H9 (cell line): Measurements from ENCODE around the gene MAPK14. TPM values are rescaled to one million over a fixed set of nuclear protein-coding genes. Genes with fewer than 3 reads are reported as not detected.

ENCODE experiments used
- DNase-seq: peaks from one replicate; pipeline ENCODE4 v3.0.0-alpha.2; 2017
- H2AFZ ChIP-seq: one replicate; pipeline ENCODE4 v1.6.1; 2013; ENCODE audit warnings: mild to moderate bottlenecking, low read length, control low read depth, moderate library complexity
- H2AK5ac ChIP-seq: 2 replicates; pipeline ENCODE4 v1.6.1; 2013; ENCODE audit warnings: low read length, control low read depth, mixed read lengths; ENCODE audit not compliant: insufficient read length
- H2BK120ac ChIP-seq: one replicate; pipeline ENCODE4 v1.6.1; 2013; ENCODE audit warnings: low read depth, mild to moderate bottlenecking, low read length, control low read depth, inconsistent platforms; ENCODE audit not compliant: poor library complexity, severe bottlenecking
- H2BK12ac ChIP-seq: 2 replicates; pipeline ENCODE4 v1.6.1; 2013; ENCODE audit warnings: low read length, control low read depth, mixed read lengths, low read depth; ENCODE audit not compliant: insufficient read length
- H2BK15ac ChIP-seq: 2 replicates; pipeline ENCODE4 v1.6.1; 2013; ENCODE audit warnings: low read depth, low read length, control low read depth
- H2BK20ac ChIP-seq: one replicate; pipeline ENCODE4 v1.6.1; 2013; ENCODE audit warnings: low read depth, mild to moderate bottlenecking, low read length, control low read depth, inconsistent platforms; ENCODE audit not compliant: poor library complexity, severe bottlenecking
- H2BK5ac ChIP-seq: 2 replicates; pipeline ENCODE4 v1.6.1; 2013; ENCODE audit warnings: low read length, control low read depth, mixed read lengths; ENCODE audit not compliant: insufficient read length
- H3K14ac ChIP-seq: 2 replicates; pipeline ENCODE4 v1.6.1; 2013; ENCODE audit warnings: low read length, control low read depth; ENCODE audit not compliant: insufficient read depth
- H3K18ac ChIP-seq: 2 replicates; pipeline ENCODE4 v1.6.1; 2013; ENCODE audit warnings: low read depth, mild to moderate bottlenecking, mixed read lengths, low read length, control low read depth; ENCODE audit not compliant: insufficient read length
- H3K23ac ChIP-seq: 2 replicates; pipeline ENCODE4 v1.6.1; 2013; ENCODE audit warnings: low read length, control low read depth, mixed read lengths, low read depth; ENCODE audit not compliant: insufficient read length
- H3K23me2 ChIP-seq: 2 replicates; pipeline ENCODE4 v1.6.1; 2013; ENCODE audit warnings: low read depth, mild to moderate bottlenecking, mixed read lengths, low read length, control low read depth; ENCODE audit not compliant: insufficient read length, poor library complexity, severe bottlenecking
- H3K27ac ChIP-seq: 2 replicates; pipeline ENCODE4 v1.5.1; 2013; ENCODE audit warnings: low read length, control low read depth, mixed read lengths, low read depth; ENCODE audit not compliant: insufficient read length
- H3K27me3 ChIP-seq: 2 replicates; pipeline ENCODE4 v1.6.1; 2013; ENCODE audit warnings: low read length, control low read depth, inconsistent platforms; ENCODE audit not compliant: insufficient read depth
- H3K4ac ChIP-seq: 2 replicates; pipeline ENCODE4 v1.6.1; 2013; ENCODE audit warnings: low read depth, mild to moderate bottlenecking, control low read depth, inconsistent platforms, low read length, moderate library complexity
- H3K4me1 ChIP-seq: 2 replicates; pipeline ENCODE4 v1.6.1; 2013; ENCODE audit warnings: low read length, control low read depth, inconsistent platforms; ENCODE audit not compliant: insufficient read depth
- H3K4me2 ChIP-seq: 2 replicates; pipeline ENCODE4 v1.6.1; 2013; ENCODE audit warnings: low read length, control low read depth, mixed read lengths; ENCODE audit not compliant: insufficient read length, insufficient read depth
- H3K56ac ChIP-seq: 2 replicates; pipeline ENCODE4 v1.6.1; 2013; ENCODE audit warnings: low read depth, mild to moderate bottlenecking, mixed read lengths, low read length, control low read depth; ENCODE audit not compliant: insufficient read length
- H3K79me1 ChIP-seq: 2 replicates; pipeline ENCODE4 v1.6.1; 2013; ENCODE audit warnings: low read depth, mild to moderate bottlenecking, moderate library complexity, low read length, control low read depth, inconsistent platforms; ENCODE audit not compliant: insufficient read depth, poor library complexity, severe bottlenecking
- H3K79me2 ChIP-seq: 2 replicates; pipeline ENCODE4 v1.6.1; 2013; ENCODE audit warnings: low read length, control low read depth, inconsistent platforms; ENCODE audit not compliant: insufficient read depth
- H3K9ac ChIP-seq: 2 replicates; pipeline ENCODE4 v1.6.1; 2013; ENCODE audit warnings: low read length, control low read depth, mixed read lengths; ENCODE audit not compliant: insufficient read length; ENCODE audit errors: extremely low read depth
- H3K9me3 ChIP-seq: one replicate; pipeline ENCODE4 v1.6.1; 2013; ENCODE audit warnings: low read depth, low read length, inconsistent platforms; ENCODE audit not compliant: control insufficient read depth
- H3T11ph ChIP-seq: one replicate; pipeline ENCODE4 v1.6.1; 2013; ENCODE audit warnings: mild to moderate bottlenecking, low read length, control low read depth, inconsistent platforms
- H4K20me1 ChIP-seq: one replicate; pipeline ENCODE4 v1.6.1; 2013; ENCODE audit not compliant: control insufficient read depth, insufficient read length, insufficient read depth
- H4K5ac ChIP-seq: 2 replicates; pipeline ENCODE4 v1.6.1; 2013; ENCODE audit warnings: low read depth, mild to moderate bottlenecking, mixed read lengths, low read length, control low read depth; ENCODE audit not compliant: insufficient read length
- H4K8ac ChIP-seq: replicated peaks from 2 replicates; pipeline ENCODE4 v1.6.1; 2013; ENCODE audit warnings: low read length, control low read depth, mixed read lengths, low read depth; ENCODE audit not compliant: insufficient read length
- H4K91ac ChIP-seq: 2 replicates; pipeline ENCODE4 v1.6.1; 2013; ENCODE audit warnings: low read depth, mild to moderate bottlenecking, moderate library complexity, mixed read lengths, low read length, control low read depth; ENCODE audit not compliant: insufficient read length
- H3K27ac Mint-ChIP-seq, 3 experiments: 2 replicates in 2 of 3; 3 replicates in 1 of 3; pipeline ENCODE4 v1.8.0; 2020 to 2021; ENCODE audit warnings: mixed read lengths in 3 of 3, mild to moderate bottlenecking in 1 of 3, moderate library complexity in 1 of 3
- H3K27me3 Mint-ChIP-seq: 2 replicates; pipeline ENCODE4 v1.8.0; 2021; ENCODE audit warnings: low read depth, mild to moderate bottlenecking, moderate library complexity, mixed read lengths
- H3K36me3 Mint-ChIP-seq, 3 experiments: 2 replicates in 2 of 3; 3 replicates in 1 of 3; pipeline ENCODE4 v1.8.0; 2020 to 2021; ENCODE audit warnings: low read depth in 3 of 3, mixed read lengths in 3 of 3; ENCODE audit not compliant: insufficient read depth in 1 of 3
- H3K4me1 Mint-ChIP-seq, 2 experiments: 2 replicates each; pipeline ENCODE4 v1.8.0; 2020; ENCODE audit warnings: mixed read lengths in 2 of 2
- H3K4me3 Mint-ChIP-seq, 2 experiments: 2 replicates in 1 of 2; 3 replicates in 1 of 2; pipeline ENCODE4 v1.8.0; 2020 to 2021; ENCODE audit warnings: mild to moderate bottlenecking in 2 of 2, mixed read lengths in 2 of 2, moderate library complexity in 1 of 2
- H3K9me3 Mint-ChIP-seq, 2 experiments: 2 replicates in 1 of 2; 3 replicates in 1 of 2; pipeline ENCODE4 v1.8.0; 2020; ENCODE audit warnings: mild to moderate bottlenecking in 2 of 2, mixed read lengths in 2 of 2, moderate library complexity in 1 of 2
- WGBS: extraction: QIAGEN DNeasy Blood & Tissue Kit; methylation state at CpG from one replicate; pipeline ENCODE4 v1.1.7; 2013; ENCODE audit warnings: missing lambda C conversion rate, low lambda C conversion rate, mixed read lengths; ENCODE audit not compliant: insufficient read length; ENCODE audit errors: extremely low coverage; 5-methylcytosine and 5-hydroxymethylcytosine counted together
- total RNA-seq: library from RNA; stranded (reverse); gene quantifications from 2 replicates; pipeline ENCODE4 v1.2.1, GENCODE V29; 2021
- TF ChIP-seq, protein P1 (sequence below): fragments of 200-600 bp; sonication (generic); conservative IDR thresholded peaks from 3 replicates; pipeline ENCODE4 v1.8.0; 2021; ENCODE audit warnings: antibody characterized with exemption, mild to moderate bottlenecking

Gene MAPK14
- total RNA-seq, 1 experiment from 2014 or later: 40.5 TPM

DNA sequence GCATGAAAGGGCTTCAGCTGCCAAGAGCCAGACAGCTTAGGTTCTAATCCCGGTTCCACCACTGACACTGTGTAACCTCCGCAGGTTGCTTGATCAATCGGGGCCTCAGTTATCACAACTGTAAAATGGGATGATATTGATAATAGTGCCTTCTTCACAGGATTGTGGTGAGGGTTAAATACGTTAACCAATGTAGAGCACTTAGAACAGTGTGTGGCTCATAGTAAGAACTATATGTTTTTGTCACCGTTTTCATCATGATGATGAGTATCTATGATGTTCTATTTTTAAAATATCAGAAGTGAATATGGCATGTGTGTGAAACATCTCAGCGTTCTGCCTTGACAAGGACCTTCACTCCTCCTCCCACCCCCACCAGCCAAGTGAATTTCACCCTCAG, 92.4 kb downstream of the MAPK14 start:
- TF ChIP-seq, protein P1, sequence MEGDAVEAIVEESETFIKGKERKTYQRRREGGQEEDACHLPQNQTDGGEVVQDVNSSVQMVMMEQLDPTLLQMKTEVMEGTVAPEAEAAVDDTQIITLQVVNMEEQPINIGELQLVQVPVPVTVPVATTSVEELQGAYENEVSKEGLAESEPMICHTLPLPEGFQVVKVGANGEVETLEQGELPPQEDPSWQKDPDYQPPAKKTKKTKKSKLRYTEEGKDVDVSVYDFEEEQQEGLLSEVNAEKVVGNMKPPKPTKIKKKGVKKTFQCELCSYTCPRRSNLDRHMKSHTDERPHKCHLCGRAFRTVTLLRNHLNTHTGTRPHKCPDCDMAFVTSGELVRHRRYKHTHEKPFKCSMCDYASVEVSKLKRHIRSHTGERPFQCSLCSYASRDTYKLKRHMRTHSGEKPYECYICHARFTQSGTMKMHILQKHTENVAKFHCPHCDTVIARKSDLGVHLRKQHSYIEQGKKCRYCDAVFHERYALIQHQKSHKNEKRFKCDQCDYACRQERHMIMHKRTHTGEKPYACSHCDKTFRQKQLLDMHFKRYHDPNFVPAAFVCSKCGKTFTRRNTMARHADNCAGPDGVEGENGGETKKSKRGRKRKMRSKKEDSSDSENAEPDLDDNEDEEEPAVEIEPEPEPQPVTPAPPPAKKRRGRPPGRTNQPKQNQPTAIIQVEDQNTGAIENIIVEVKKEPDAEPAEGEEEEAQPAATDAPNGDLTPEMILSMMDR: no peak
- Histone ChIP-seq H2BK5ac (no peak overlapping the region), H3K4me2 (no peak overlapping the region), H2BK20ac (no peak overlapping the region), H4K91ac (no peak overlapping the region), H3T11ph (no peak overlapping the region), H2AK5ac (no peak overlapping the region), H3K4ac (no peak overlapping the region), H3K79me2 (no peaks in the 10 kb centered on the region), H4K5ac (no peak overlapping the region), H2BK120ac (no peak overlapping the region), H3K14ac (no peak overlapping the region), H3K18ac (no peak overlapping the region), H2AFZ (no peak overlapping the region), H3K27ac (no peak overlapping the region), H2BK15ac (no peak overlapping the region), H4K20me1 (no peaks in the 10 kb centered on the region), H3K27me3 (no peaks in the 10 kb centered on the region), H3K9me3 (no peaks in the 10 kb centered on the region), H3K79me1 (no peaks in the 10 kb centered on the region), H3K9ac (no peak overlapping the region), H3K23ac (no peak overlapping the region), H2BK12ac (no peak overlapping the region), H3K4me1 (peaks cover 4% of the 10 kb centered on the region), H4K8ac (no peak overlapping the region), H3K56ac (no peak overlapping the region), H3K23me2 (no peaks in the 10 kb centered on the region)
- DNase-seq: no peak
- no CpG with 5 or more reads among the region's 6 CpGs for WGBS
- Mint-ChIP-seq H3K4me1 (peaks cover 23% of the 10 kb centered on the region in 2 experiments), H3K9me3 (no peaks in the 10 kb centered on the region), H3K4me3 (no peak overlapping the region), H3K36me3 (peaks cover 0 to 3% (median 0%) of the 10 kb centered on the region in 3 experiments; a peak in 3 of 7 replicates), H3K27ac (no peak overlapping the region), H3K27me3 (peaks cover 4% of the 10 kb centered on the region; the same call in 1 of the 2 replicates)
